CD4-positive, alpha-beta T cell (primary cell): ENCODE results near the gene MIAT. TPM values are rescaled to one million over a fixed set of nuclear protein-coding genes. Genes with fewer than 3 reads are reported as not detected.

ENCODE experiments used
- ATAC-seq: fragments of 200-7000 bp; cut with Tn5 transposase; one replicate; pipeline ENCODE4 v1.10.0; 2022; ENCODE audit warnings: mild to moderate bottlenecking; ENCODE audit not compliant: poor library complexity
- CTCF ChIA-PET: fragments of 350-600 bp; sonication (Branson Sonifier 250); formaldehyde crosslinking; loops from one replicate; lab custom pipeline; 2021; ENCODE audit warnings: antibody characterized with exemption, inconsistent platforms; lab: Charles Lee
- POLR2A ChIA-PET: fragments of 350-600 bp; sonication (Branson Sonifier 250); formaldehyde crosslinking; loops from one replicate; lab custom pipeline; 2021; ENCODE audit warnings: antibody characterized with exemption, inconsistent platforms; lab: Charles Lee
- DNase-seq, 14 experiments: peaks; one replicate each; pipeline ENCODE4 v3.0.0-alpha.2; 2013 to 2020; ENCODE audit warnings: mixed read lengths in 2 of 14
- H3K27ac ChIP-seq, 2 donors: one replicate each; pipeline versions ENCODE4 v1.5.1 to v1.7.0; 2013; ENCODE audit warnings: low read length in 2 of 2, low read depth in 1 of 2, mild to moderate bottlenecking in 1 of 2
- H3K27me3 ChIP-seq, 2 experiments: 1 replicate in 1 of 2; 2 replicates in 1 of 2; pipeline versions ENCODE4 v1.6.1 to v1.7.0; 2013; ENCODE audit warnings: low read length in 2 of 2, control low read depth in 1 of 2, mild to moderate bottlenecking in 1 of 2, moderate library complexity in 1 of 2; ENCODE audit not compliant: insufficient read depth in 2 of 2, control insufficient read depth in 1 of 2
- H3K36me3 ChIP-seq: one replicate; pipeline ENCODE4 v1.6.1; 2013; ENCODE audit warnings: low read length, control low read depth; ENCODE audit not compliant: insufficient read depth
- H3K4me1 ChIP-seq: one replicate; pipeline ENCODE4 v1.6.1; 2013; ENCODE audit warnings: low read length, control low read depth; ENCODE audit not compliant: insufficient read depth
- H3K4me3 ChIP-seq: one replicate; pipeline ENCODE4 v1.5.1; 2013; ENCODE audit warnings: mild to moderate bottlenecking, low read length, moderate library complexity
- H3K9me3 ChIP-seq, 2 experiments: 1 replicate in 1 of 2; 2 replicates in 1 of 2; pipeline versions ENCODE4 v1.6.1 to v1.7.0; 2013; ENCODE audit warnings: low read length in 2 of 2, mild to moderate bottlenecking in 2 of 2, control low read depth in 1 of 2, moderate library complexity in 1 of 2; ENCODE audit not compliant: control insufficient read depth in 1 of 2, insufficient read depth in 1 of 2
- H3K27ac Mint-ChIP-seq: one replicate; pipeline ENCODE4 v1.8.0; 2020; ENCODE audit warnings: mixed read lengths
- H3K27me3 Mint-ChIP-seq: one replicate; pipeline ENCODE4 v1.8.0; 2021; ENCODE audit warnings: mixed read lengths
- H3K36me3 Mint-ChIP-seq: one replicate; pipeline ENCODE4 v1.8.0; 2021; ENCODE audit warnings: low read depth, mixed read lengths
- H3K4me1 Mint-ChIP-seq: one replicate; pipeline ENCODE4 v1.8.0; 2021; ENCODE audit warnings: low read depth, mixed read lengths
- H3K4me3 Mint-ChIP-seq: one replicate; pipeline ENCODE4 v1.8.0; 2020; ENCODE audit warnings: mild to moderate bottlenecking, mixed read lengths
- H3K9me3 Mint-ChIP-seq: one replicate; pipeline ENCODE4 v1.8.0; 2020; ENCODE audit warnings: mixed read lengths
- CTCF ChIP-seq: fragments of 200-600 bp; IDR thresholded peaks from one replicate; pipeline ENCODE4 v1.8.0; 2022; ENCODE audit warnings: antibody characterized with exemption, mild to moderate bottlenecking
- intact Hi-C, 2 experiments: fragments of 100-400 bp; cut with DNase I in 1 of 2; cut with micrococcal nuclease in 1 of 2; formaldehyde crosslinking; loops; one replicate each; pipeline versions ENCODE4 v1.15.1 to v1.9.0; 2023 to 2025; cut with DNase I, micrococcal nuclease
- total RNA-seq, 174 experiments: library from RNA in 2 of 174; stranded (reverse) in 2 of 174; gene quantifications; one replicate each; pipeline ENCODE4 v1.2.3 and lab custom pipeline; 2021 to 2026

MIAT gene
- total RNA-seq, 2 experiments from 2014 or later = 26.8 to 27.2 TPM

GRCh38 chr22:26623984-26624383 lies 33.4 kb upstream of the MIAT start:
- H3K27ac ChIP-seq = no peak overlapping the region
- no peak overlapping the region for H3K4me3 Mint-ChIP-seq

GRCh38 chr22:26624803-26625202 lies 32.6 kb upstream of the MIAT start:
- intact Hi-C loops = no loop called here
- H3K27ac Mint-ChIP-seq = no peak overlapping the region
- ChIA-PET POLR2A (no interaction called here), CTCF (interaction anchor here (1.0 kb wide), 1 partner anchor 17 kb away, joined by 3 read pairs; no protein-coding TSS in a partner anchor)
- Histone ChIP-seq H3K27ac (no peak overlapping the region), H3K9me3 (no peaks in the 10 kb centered on the region), H3K27me3 (no peaks in the 10 kb centered on the region), H3K4me3 (no peak overlapping the region), H3K4me1 (no peaks in the 10 kb centered on the region), H3K36me3 (no peaks in the 10 kb centered on the region)
- ATAC-seq (no peak), DNase-seq (no peak)
- H3K9me3 Mint-ChIP-seq = no peaks in the 10 kb centered on the region
- no peak for TF ChIP-seq CTCF
- no peak overlapping the region for H3K4me3 Mint-ChIP-seq
- H3K36me3 Mint-ChIP-seq = no peaks in the 10 kb centered on the region
- H3K4me1 Mint-ChIP-seq = no peaks in the 10 kb centered on the region
- no peaks in the 10 kb centered on the region for H3K27me3 Mint-ChIP-seq

More at GRCh38 chr22:26623984-26624383, 33.4 kb upstream of the MIAT start:
- intact Hi-C loops = no loop called here
- H3K4me1 Mint-ChIP-seq = no peaks in the 10 kb centered on the region
- no peaks in the 10 kb centered on the region for H3K36me3 Mint-ChIP-seq
- no peaks in the 10 kb centered on the region for H3K9me3 Mint-ChIP-seq
- ChIA-PET CTCF (interaction anchor here (1.0 kb wide), 1 partner anchor 18 kb away, joined by 3 read pairs; no protein-coding TSS in a partner anchor), POLR2A (no interaction called here)
- DNase-seq (no peak), ATAC-seq (no peak)
- no peak overlapping the region for H3K27ac Mint-ChIP-seq
- no peak for TF ChIP-seq CTCF
- Histone ChIP-seq H3K9me3 (no peaks in the 10 kb centered on the region), H3K27me3 (no peaks in the 10 kb centered on the region), H3K4me3 (no peak overlapping the region), H3K4me1 (no peaks in the 10 kb centered on the region), H3K36me3 (no peaks in the 10 kb centered on the region)
- no peaks in the 10 kb centered on the region for H3K27me3 Mint-ChIP-seq

- ATAC-seq = no peak
Observed at GRCh38 chr22:26629988-26630761, 27.2 kb upstream of the MIAT start.

More at GRCh38 chr22:26629988-26630761, 27.2 kb upstream of the MIAT start:
- no peaks in the 10 kb centered on the region for H3K36me3 Mint-ChIP-seq
- peaks cover 0 to 4% of the 10 kb centered on the region in 2 experiments for H3K9me3 ChIP-seq
- no peak overlapping the region for H3K4me3 ChIP-seq
- no peak for DNase-seq
- no peaks in the 10 kb centered on the region for H3K27me3 ChIP-seq
- no peaks in the 10 kb centered on the region for H3K4me1 Mint-ChIP-seq
- H3K9me3 Mint-ChIP-seq = no peaks in the 10 kb centered on the region
- POLR2A ChIA-PET = no interaction called here
- no peak for TF ChIP-seq CTCF
- intact Hi-C loops = no loop called here
- H3K4me1 ChIP-seq = no peaks in the 10 kb centered on the region
- no peaks in the 10 kb centered on the region for H3K36me3 ChIP-seq
- H3K27ac Mint-ChIP-seq = no peak overlapping the region
- H3K4me3 Mint-ChIP-seq = no peak overlapping the region
- no peaks in the 10 kb centered on the region for H3K27me3 Mint-ChIP-seq
- CTCF ChIA-PET = interaction anchor here (0.6 kb wide), 1 partner anchor 21 kb away, joined by 3 read pairs; no protein-coding TSS in a partner anchor
- H3K27ac ChIP-seq = no peak overlapping the region
